ENCODE measurements around the gene CDHR3. TPM values are rescaled to one million over a fixed set of nuclear protein-coding genes. Genes with fewer than 3 reads are reported as not detected.

Gene CDHR3
- total and polyA plus RNA-seq, 2 donors from 2014 or later = 3.6 to 7.1 TPM

DNA sequence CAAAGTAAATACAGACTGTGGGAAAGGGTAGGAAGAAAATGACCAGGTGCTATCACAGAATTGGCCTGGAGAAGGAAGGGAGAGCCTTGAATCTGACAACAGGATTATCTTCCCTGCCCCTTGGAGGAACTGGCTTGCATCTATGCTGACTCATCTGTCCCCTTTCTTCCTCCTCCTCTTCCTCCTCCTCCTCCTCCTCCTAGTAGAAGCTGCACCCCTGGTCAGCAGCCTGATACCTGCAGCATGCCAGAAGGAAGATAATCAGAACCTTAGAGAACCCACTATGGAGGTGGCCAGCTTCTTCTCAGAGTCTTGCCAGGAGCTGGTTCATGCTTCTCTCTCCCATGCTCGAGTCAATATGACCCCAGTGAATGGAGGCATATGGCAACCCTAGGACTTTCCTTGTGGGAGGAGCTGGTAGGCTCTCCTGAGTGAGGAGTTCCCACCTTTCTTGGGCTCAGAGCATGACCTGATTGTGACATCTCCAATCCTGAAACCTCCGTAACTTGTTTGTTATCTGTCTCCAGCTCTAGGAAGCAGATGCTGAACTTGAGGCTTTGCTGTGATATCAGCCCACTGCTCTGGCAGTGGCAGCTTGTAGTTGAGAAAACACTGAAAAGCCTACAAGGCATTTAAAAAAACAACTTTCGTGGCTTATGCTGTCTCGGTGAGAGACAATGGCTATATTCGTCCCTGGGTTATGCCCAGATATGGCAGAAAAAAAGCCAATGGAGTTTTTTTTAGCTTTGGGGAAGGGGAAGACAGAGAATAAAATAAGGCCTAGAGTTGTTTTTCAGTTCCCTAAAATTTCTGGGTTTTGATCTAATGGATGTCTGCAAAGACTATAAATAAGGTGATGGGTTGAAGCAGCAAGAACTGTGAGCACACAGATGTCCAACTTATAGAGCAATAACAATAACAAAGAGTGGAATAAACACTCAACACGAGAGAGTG lies 60.6 kb downstream of the CDHR3 start:
- no peak for FAIRE-seq
- no peak for DNase-seq
- intact Hi-C loops (cut with DNase I) = no loop called here
- TF ChIP-seq, protein P1, sequence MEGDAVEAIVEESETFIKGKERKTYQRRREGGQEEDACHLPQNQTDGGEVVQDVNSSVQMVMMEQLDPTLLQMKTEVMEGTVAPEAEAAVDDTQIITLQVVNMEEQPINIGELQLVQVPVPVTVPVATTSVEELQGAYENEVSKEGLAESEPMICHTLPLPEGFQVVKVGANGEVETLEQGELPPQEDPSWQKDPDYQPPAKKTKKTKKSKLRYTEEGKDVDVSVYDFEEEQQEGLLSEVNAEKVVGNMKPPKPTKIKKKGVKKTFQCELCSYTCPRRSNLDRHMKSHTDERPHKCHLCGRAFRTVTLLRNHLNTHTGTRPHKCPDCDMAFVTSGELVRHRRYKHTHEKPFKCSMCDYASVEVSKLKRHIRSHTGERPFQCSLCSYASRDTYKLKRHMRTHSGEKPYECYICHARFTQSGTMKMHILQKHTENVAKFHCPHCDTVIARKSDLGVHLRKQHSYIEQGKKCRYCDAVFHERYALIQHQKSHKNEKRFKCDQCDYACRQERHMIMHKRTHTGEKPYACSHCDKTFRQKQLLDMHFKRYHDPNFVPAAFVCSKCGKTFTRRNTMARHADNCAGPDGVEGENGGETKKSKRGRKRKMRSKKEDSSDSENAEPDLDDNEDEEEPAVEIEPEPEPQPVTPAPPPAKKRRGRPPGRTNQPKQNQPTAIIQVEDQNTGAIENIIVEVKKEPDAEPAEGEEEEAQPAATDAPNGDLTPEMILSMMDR (IDR thresholded peaks at IDR 0.05; ENCODE audit: borderline replicate concordance, extremely low read depth, insufficient read depth) = no peak
- no peaks in the 10 kb centered on the region for H3K9me3 ChIP-seq (ENCODE audit: control insufficient read depth in 2 of 3, insufficient read depth in 1 of 3, low read length in 3 of 3)
- H3K4me1 ChIP-seq (ENCODE audit: control insufficient read depth in 2 of 3, insufficient read depth in 2 of 3, low read depth in 1 of 3, low read length in 3 of 3) = no peaks in the 10 kb centered on the region
- H3K4me3 ChIP-seq (ENCODE audit: low read length in 3 of 3) = no peak overlapping the region
- H3K36me3 ChIP-seq (ENCODE audit: control insufficient read depth in 2 of 3, insufficient read depth in 3 of 3, low read length in 3 of 3) = no peaks in the 10 kb centered on the region
- no peaks in the 10 kb centered on the region for H3K27me3 ChIP-seq (ENCODE audit: control insufficient read depth, insufficient read depth, low read length)
- H3K27ac ChIP-seq (ENCODE audit: low read depth in 2 of 2, low read length in 2 of 2) = no peak overlapping the region
- no peak overlapping the region for H3K9ac ChIP-seq (ENCODE audit: low read length in 3 of 3)

DNA sequence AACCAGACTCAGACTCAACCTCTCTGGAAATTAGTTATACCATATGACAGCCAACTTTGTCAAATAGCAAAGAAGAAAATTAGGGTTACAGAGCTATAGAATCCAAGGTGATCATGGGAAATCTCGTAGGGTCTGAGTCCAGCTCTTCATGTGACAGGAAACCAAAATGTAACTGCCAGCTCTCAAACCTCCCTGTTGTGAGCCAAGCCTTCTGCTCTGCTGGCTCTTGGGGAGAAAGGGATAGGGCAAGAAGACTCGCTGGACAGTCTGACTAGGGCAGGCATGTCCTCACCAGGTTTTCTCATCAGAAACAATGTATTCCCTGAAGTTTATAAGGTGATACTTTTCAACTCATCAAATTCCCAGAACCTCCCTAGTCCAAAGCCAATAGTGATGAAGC lies 63.0 kb downstream of the CDHR3 start:
- H3K4me3 ChIP-seq (ENCODE audit: low read length in 3 of 3) = no peak overlapping the region
- no peak overlapping the region for H3K9ac ChIP-seq (ENCODE audit: low read length in 3 of 3)
- H3K27me3 ChIP-seq (ENCODE audit: control insufficient read depth, insufficient read depth, low read length) = no peaks in the 10 kb centered on the region
- no peaks in the 10 kb centered on the region for H3K4me1 ChIP-seq (ENCODE audit: control insufficient read depth in 2 of 3, insufficient read depth in 2 of 3, low read depth in 1 of 3, low read length in 3 of 3)
- no peak overlapping the region for H3K27ac ChIP-seq (ENCODE audit: low read depth in 2 of 2, low read length in 2 of 2)
- FAIRE-seq (no peak), DNase-seq (no peak)
- intact Hi-C loops (cut with DNase I) = no loop called here
- no peaks in the 10 kb centered on the region for H3K36me3 ChIP-seq (ENCODE audit: control insufficient read depth in 2 of 3, insufficient read depth in 3 of 3, low read length in 3 of 3)
- TF ChIP-seq, protein P1 (IDR thresholded peaks at IDR 0.05; ENCODE audit: borderline replicate concordance, extremely low read depth, insufficient read depth) = no peak
- H3K9me3 ChIP-seq (ENCODE audit: control insufficient read depth in 2 of 3, insufficient read depth in 1 of 3, low read length in 3 of 3) = no peaks in the 10 kb centered on the region

DNA sequence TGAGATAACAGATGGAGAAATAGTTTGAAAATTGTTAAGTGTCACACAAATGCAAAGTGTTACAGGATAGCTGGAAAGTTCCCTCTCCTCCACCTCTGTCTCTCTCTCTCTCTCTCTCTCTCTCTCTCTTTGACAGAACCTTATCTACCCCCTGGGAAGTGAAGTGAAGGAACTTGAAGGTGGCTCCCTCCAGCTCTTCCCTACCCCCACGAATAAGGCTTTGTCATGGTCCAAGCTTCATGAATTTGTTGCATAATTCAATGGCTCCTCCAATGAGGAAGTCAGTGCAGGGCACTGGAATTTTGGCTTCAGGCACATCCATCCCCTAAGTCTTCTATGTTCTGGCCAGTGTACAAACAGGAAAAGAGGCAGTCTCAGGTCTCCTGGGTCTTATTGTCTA lies 66.4 kb downstream of the CDHR3 start:
- Histone ChIP-seq H3K9ac (ENCODE audit: low read length in 3 of 3) (no peak overlapping the region), H3K4me3 (ENCODE audit: low read length in 3 of 3) (no peak overlapping the region), H3K27me3 (ENCODE audit: control insufficient read depth, insufficient read depth, low read length) (no peaks in the 10 kb centered on the region), H3K4me1 (ENCODE audit: control insufficient read depth in 2 of 3, insufficient read depth in 2 of 3, low read depth in 1 of 3, low read length in 3 of 3) (no peaks in the 10 kb centered on the region), H3K9me3 (ENCODE audit: control insufficient read depth in 2 of 3, insufficient read depth in 1 of 3, low read length in 3 of 3) (no peaks in the 10 kb centered on the region), H3K36me3 (ENCODE audit: control insufficient read depth in 2 of 3, insufficient read depth in 3 of 3, low read length in 3 of 3) (no peaks in the 10 kb centered on the region), H3K27ac (ENCODE audit: low read depth in 2 of 2, low read length in 2 of 2) (no peak overlapping the region)
- FAIRE-seq (no peak), DNase-seq (no peak)
- TF ChIP-seq, protein P1 (IDR thresholded peaks at IDR 0.05; ENCODE audit: borderline replicate concordance, extremely low read depth, insufficient read depth) = no peak
- intact Hi-C loops (cut with DNase I) = no loop called here

Data from kidney (tissue), 14 donors.